HFFc6 (cell line): ENCODE results near the gene BAD. TPM values are rescaled to one million over a fixed set of nuclear protein-coding genes. Genes with fewer than 3 reads are reported as not detected.
A peak's percentile ranks its signal among the peaks of the same experiment; 100 is the strongest.

ENCODE experiments used
- DNase-seq: peaks from one replicate; pipeline ENCODE4 v3.0.0-alpha.2; 2018
- H3K27ac Mint-ChIP-seq: 2 replicates; pipeline ENCODE4 v1.8.0; 2020; ENCODE audit warnings: mild to moderate bottlenecking, mixed read lengths
- H3K27me3 Mint-ChIP-seq: 2 replicates; pipeline ENCODE4 v1.8.0; 2021; ENCODE audit warnings: mild to moderate bottlenecking, moderate library complexity, mixed read lengths; ENCODE audit not compliant: insufficient read depth
- H3K36me3 Mint-ChIP-seq: 2 replicates; pipeline ENCODE4 v1.8.0; 2021; ENCODE audit warnings: low read depth, mixed read lengths
- H3K4me1 Mint-ChIP-seq: 2 replicates; pipeline ENCODE4 v1.8.0; 2020; ENCODE audit warnings: low read depth, mixed read lengths
- H3K4me3 Mint-ChIP-seq: 2 replicates; pipeline ENCODE4 v1.8.0; 2020; ENCODE audit warnings: mild to moderate bottlenecking, moderate library complexity, mixed read lengths
- H3K9me3 Mint-ChIP-seq: 2 replicates; pipeline ENCODE4 v1.8.0; 2020; ENCODE audit warnings: mild to moderate bottlenecking, mixed read lengths
- total RNA-seq, 6 experiments: library from RNA; stranded (reverse); fragmentation: NEBNext Ultra II Directional; extraction: Animal tissue kit (Norgen Biotek cat#: 25700); gene quantifications; 2 replicates in 1 of 6; 3 replicates in 5 of 6; pipeline ENCODE4 v1.2.3, GENCODE V29; 2021
- TF ChIP-seq, protein P1 (sequence below): fragments of 200-600 bp; sonication (generic); IDR thresholded peaks from 2 replicates; pipeline ENCODE4 v1.5.0; 2021; ENCODE audit warnings: antibody characterized with exemption, mild to moderate bottlenecking

Gene BAD
- total RNA-seq, 6 experiments from 2014 or later, result 65.9 to 75.0 (median 68.8) TPM

DNA sequence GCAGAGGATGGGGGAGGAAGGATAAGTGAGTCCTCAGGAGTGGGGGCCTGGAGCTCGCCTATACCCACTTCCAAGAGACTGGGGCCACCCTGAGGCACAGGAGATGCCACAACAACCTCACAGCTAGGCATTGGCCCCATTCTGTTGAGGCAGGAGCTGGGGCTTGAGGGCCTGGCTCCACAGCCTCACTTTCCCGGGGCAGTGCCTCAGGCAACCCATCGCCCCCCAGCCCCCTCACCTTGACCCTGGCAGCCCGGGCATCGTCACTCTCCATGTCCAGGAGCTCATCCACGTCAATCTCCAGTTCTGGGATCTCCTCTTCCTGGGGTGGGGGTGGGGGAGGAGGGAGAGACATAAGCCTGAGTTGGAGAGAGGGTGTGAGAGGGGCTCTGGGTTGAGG, 39.5 kb downstream of the BAD start:
- no peak for DNase-seq
- H3K4me3 Mint-ChIP-seq, result peak overlapping the region; percentile 95
- peaks cover 16% of the 10 kb centered on the region for H3K36me3 Mint-ChIP-seq
- H3K9me3 Mint-ChIP-seq, result no peaks in the 10 kb centered on the region
- TF ChIP-seq, protein P1, sequence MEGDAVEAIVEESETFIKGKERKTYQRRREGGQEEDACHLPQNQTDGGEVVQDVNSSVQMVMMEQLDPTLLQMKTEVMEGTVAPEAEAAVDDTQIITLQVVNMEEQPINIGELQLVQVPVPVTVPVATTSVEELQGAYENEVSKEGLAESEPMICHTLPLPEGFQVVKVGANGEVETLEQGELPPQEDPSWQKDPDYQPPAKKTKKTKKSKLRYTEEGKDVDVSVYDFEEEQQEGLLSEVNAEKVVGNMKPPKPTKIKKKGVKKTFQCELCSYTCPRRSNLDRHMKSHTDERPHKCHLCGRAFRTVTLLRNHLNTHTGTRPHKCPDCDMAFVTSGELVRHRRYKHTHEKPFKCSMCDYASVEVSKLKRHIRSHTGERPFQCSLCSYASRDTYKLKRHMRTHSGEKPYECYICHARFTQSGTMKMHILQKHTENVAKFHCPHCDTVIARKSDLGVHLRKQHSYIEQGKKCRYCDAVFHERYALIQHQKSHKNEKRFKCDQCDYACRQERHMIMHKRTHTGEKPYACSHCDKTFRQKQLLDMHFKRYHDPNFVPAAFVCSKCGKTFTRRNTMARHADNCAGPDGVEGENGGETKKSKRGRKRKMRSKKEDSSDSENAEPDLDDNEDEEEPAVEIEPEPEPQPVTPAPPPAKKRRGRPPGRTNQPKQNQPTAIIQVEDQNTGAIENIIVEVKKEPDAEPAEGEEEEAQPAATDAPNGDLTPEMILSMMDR, result no peak
- peak overlapping the region; percentile 95 for H3K27ac Mint-ChIP-seq
- H3K4me1 Mint-ChIP-seq, result peaks cover 36% of the 10 kb centered on the region
- H3K27me3 Mint-ChIP-seq, result peaks cover 4% of the 10 kb centered on the region

DNA sequence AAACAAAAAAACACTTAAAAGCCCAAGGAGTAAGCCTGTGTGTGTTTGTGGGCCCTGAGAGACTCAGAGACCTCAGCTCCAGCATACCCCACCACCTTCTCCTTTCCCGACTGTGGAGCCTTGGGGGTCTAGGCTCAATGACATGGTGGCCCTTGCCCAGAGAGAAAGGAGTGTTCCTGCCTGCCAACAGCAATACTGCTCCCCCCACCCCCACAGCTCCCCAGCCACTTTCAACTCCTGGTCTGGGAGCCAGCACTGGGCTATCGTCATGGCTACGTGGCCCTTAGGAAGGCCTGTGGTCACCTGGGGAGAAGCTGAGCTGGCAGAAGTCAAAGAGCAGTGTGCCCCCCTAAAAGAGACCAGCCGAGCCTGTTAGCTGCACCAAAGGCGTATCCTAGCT, 40.4 kb downstream of the BAD start:
- no peak for DNase-seq
- Mint-ChIP-seq H3K4me1 (peaks cover 38% of the 10 kb centered on the region), H3K36me3 (peaks cover 16% of the 10 kb centered on the region), H3K4me3 (peak overlapping the region; percentile 90), H3K9me3 (no peaks in the 10 kb centered on the region), H3K27ac (peak overlapping the region; percentile 70), H3K27me3 (peaks cover 4% of the 10 kb centered on the region)
- TF ChIP-seq, protein P1, result no peak

DNA sequence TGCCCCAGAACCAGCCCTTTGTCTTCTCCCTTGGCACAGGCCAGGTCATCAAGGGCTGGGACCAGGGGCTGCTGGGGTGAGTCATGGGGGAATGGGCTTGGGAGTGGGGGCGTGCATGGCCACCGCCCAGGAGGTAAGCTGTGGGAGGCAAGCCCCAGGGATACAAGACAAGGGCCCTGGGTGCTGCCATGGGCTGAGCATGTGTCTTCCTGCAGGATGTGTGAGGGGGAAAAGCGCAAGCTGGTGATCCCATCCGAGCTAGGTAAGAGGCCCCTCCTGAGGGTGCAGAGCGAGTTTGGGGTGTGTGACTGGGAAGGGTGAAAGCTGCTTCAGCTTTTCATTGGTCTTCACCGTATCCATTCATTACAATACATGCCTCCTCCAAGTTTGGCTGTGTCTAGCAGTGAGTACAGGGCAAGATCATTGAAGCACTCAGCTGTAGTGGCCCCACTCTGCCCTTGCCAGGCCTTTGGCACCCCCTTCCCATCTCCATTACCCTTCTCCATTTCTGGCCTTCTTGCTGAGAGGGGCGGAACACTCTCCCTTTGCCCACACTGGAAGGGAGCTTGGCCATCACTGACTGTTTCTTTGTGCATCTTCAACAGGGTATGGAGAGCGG, 41.1 kb downstream of the BAD start:
- Mint-ChIP-seq H3K36me3 (peaks cover 16% of the 10 kb centered on the region), H3K4me3 (peak overlapping the region; percentile 90), H3K9me3 (no peaks in the 10 kb centered on the region), H3K27me3 (peaks cover 4% of the 10 kb centered on the region), H3K27ac (peak overlapping the region; percentile 70), H3K4me1 (peaks cover 38% of the 10 kb centered on the region)
- no peak for DNase-seq
- TF ChIP-seq, protein P1, result no peak

DNA sequence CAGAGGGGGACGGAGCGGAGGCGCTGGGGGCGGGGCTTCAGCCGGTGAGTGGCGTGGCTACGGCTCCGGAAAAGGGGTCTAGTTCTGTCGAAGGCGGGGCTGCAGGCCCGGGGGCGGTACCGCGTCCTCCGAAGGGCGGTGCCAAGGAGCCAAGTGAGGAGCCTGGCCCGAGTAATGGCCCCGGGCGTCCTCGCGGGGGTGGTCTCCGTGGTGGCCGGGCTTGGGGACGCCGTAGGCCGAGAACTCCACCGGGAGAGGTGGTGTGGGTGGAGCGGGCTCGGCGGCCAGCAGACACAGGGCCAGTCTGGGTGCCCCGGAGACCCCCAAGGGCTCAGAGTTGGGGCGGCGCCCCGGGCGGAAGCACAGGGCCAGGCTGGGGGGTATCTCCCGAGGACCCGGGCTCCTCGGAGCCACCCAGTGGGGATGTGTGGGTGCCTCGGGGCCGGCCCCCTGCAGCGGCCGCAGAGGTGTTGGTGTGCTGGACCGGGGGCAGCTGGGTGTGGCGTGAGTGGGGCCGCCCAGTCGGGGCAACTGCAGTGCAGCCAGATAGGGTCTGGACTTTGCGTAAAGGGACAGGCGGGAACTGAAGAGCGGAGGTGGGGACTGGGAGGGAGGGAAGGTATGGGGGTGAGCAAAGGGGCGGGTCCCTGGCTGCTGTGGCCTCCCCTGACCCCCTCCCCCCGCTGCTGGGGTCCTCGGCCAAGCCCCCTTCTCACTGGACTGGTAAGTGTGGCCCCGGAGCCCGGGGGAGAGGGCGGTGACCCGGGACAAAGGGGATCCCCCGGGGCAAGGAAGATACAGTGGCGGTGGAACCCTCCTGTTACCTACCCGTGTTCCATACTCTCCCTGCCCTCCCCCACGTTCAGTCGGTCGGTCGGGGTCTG, 42.7 kb downstream of the BAD start:
- no peak for DNase-seq
- Mint-ChIP-seq H3K4me1 (peaks cover 30% of the 10 kb centered on the region), H3K27me3 (peaks cover 4% of the 10 kb centered on the region), H3K9me3 (no peaks in the 10 kb centered on the region), H3K27ac (peak overlapping the region; percentile 98), H3K36me3 (peaks cover 16% of the 10 kb centered on the region), H3K4me3 (peak overlapping the region; percentile 90)
- TF ChIP-seq, protein P1, result peak; percentile 7; the same call in 1 of the 2 replicates

DNA sequence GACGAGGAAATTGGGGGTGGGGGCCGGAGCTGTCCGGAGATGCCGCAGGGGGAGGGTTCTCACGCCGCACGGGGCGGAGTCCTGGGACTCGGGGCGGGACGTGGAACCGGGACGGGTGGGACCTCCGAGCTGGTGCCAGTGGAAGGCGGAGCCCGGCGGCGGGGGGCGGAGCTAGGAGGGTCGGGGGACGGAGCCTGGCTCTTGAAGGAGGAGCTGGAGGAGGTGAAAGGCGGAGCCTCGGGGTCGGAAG, 43.3 kb downstream of the BAD start:
- TF ChIP-seq, protein P1, result no peak
- H3K9me3 Mint-ChIP-seq, result no peaks in the 10 kb centered on the region
- peak overlapping the region; percentile 98 for H3K27ac Mint-ChIP-seq
- H3K36me3 Mint-ChIP-seq, result peaks cover 16% of the 10 kb centered on the region
- peak overlapping the region; percentile 90 for H3K4me3 Mint-ChIP-seq
- DNase-seq, result peak; percentile 99
- H3K4me1 Mint-ChIP-seq, result peaks cover 30% of the 10 kb centered on the region
- H3K27me3 Mint-ChIP-seq, result peaks cover 3% of the 10 kb centered on the region
